Spleen (tissue), 11 donors: ENCODE results near the gene FYN. TPM values are rescaled to one million over a fixed set of nuclear protein-coding genes. Genes with fewer than 3 reads are reported as not detected.

Experiments
- DNase-seq: peaks from one replicate; pipeline ENCODE4 v3.0.0-alpha.2; 2020
- H3K27ac ChIP-seq, 8 donors: fragments of 200-600 bp; sonication (generic) in 7 of 8; 1 replicate in 4 of 8; 2 replicates in 4 of 8; pipeline versions ENCODE4 v1.5.0 to v1.8.0; 2016 to 2021; ENCODE audit warnings: inconsistent platforms in 4 of 8, mild to moderate bottlenecking in 4 of 8, moderate library complexity in 1 of 8
- H3K27me3 ChIP-seq, 7 donors: fragments of 200-600 bp; sonication (generic) in 6 of 7; replicated peaks in 1 of 7; 1 replicate in 4 of 7; 2 replicates in 3 of 7; pipeline versions ENCODE4 v1.5.0 to v1.8.0; 2016 to 2021; ENCODE audit warnings: inconsistent platforms in 3 of 7, mild to moderate bottlenecking in 1 of 7
- H3K36me3 ChIP-seq, 6 donors: fragments of 200-600 bp; sonication (generic) in 5 of 6; 1 replicate in 4 of 6; 2 replicates in 2 of 6; pipeline versions ENCODE4 v1.5.0 to v1.8.0; 2016 to 2021; ENCODE audit warnings: inconsistent platforms in 2 of 6
- H3K4me1 ChIP-seq, 6 donors: fragments of 200-600 bp; sonication (generic) in 5 of 6; 1 replicate in 3 of 6; 2 replicates in 3 of 6; pipeline versions ENCODE4 v1.5.0 to v1.8.0; 2016 to 2021; ENCODE audit warnings: inconsistent platforms in 3 of 6
- H3K4me3 ChIP-seq, 8 donors: fragments of 200-600 bp; sonication (generic) in 7 of 8; 1 replicate in 4 of 8; 2 replicates in 4 of 8; pipeline versions ENCODE4 v1.5.0 to v1.8.0; 2016 to 2021; ENCODE audit warnings: inconsistent platforms in 4 of 8, mild to moderate bottlenecking in 4 of 8, moderate library complexity in 2 of 8
- H3K9me3 ChIP-seq, 8 donors: fragments of 200-600 bp; sonication (generic) in 7 of 8; 1 replicate in 4 of 8; 2 replicates in 4 of 8; pipeline versions ENCODE4 v1.5.0 to v1.8.0; 2016 to 2021; ENCODE audit warnings: inconsistent platforms in 4 of 8
- POLR2A ChIP-seq, 3 donors: fragments of 450-650 bp; IDR thresholded peaks; one replicate each; pipeline ENCODE4 v1.5.1; 2017; ENCODE audit warnings: antibody characterized with exemption in 3 of 3, mild to moderate bottlenecking in 1 of 3
- POLR2AphosphoS5 ChIP-seq, 3 donors: sonication (generic); formaldehyde crosslinking; IDR thresholded peaks; one replicate each; pipeline ENCODE4 v1.5.1; 2017; ENCODE audit warnings: antibody characterized with exemption in 3 of 3
- WGBS, 5 donors: extraction: QIAGEN DNeasy Blood & Tissue Kit in 3 of 5; methylation state at CpG; one replicate each; pipeline versions ENCODE4 v1.1.5 to v1.1.7; 2013 to 2018; 5-methylcytosine and 5-hydroxymethylcytosine counted together
- intact Hi-C: fragments of 100-400 bp; cut with DNase I; formaldehyde crosslinking; loops from one replicate; pipeline ENCODE4 v1.15.0; 2023; ENCODE audit warnings: low total_unique reads
- polyA plus RNA-seq, 3 donors: library from polyadenylated mRNA; stranded (reverse); fragments of 200-250 nt; gene quantifications; one replicate each; pipeline ENCODE4 v1.2.1, GENCODE V29; 2013
- total RNA-seq, 7 donors: library from RNA; depleted of rRNA in 3 of 7; stranded (reverse); fragments of >200 nt in 3 of 7; fragmentation: NEBNext Ultra II Directional in 4 of 7; extraction: Animal tissue kit (Norgen Biotek cat#: 25700) in 4 of 7; gene quantifications; one replicate each; pipeline versions ENCODE4 v1.1.0 to v1.2.1, GENCODE V29; 2016 to 2021
- TF ChIP-seq, protein P1 (sequence below), 11 experiments: fragments of 200-600 bp in 7 of 11; fragments of 450-650 bp in 4 of 11; sonication (generic) in 4 of 11; IDR thresholded peaks in 8 of 11; conservative IDR thresholded peaks in 3 of 11; 1 replicate in 7 of 11; 2 replicates in 4 of 11; pipeline versions ENCODE4 v1.4.0 to v1.8.0; 2016 to 2021; ENCODE audit warnings: antibody characterized with exemption in 11 of 11, inconsistent platforms in 4 of 11, mild to moderate bottlenecking in 1 of 11
- donor health status: healthy with polysubstance abuse.
- donor health status: DM: no; HTN: no; CAD: no; lungs with moderate emphysema.
- donor health status: DM: no; HTN: no; CAD: no.
- donor health status: Bipolar disorder and iron deficiency.
- donor health status: healthy.
- donor health status: DM: no; HTN: no; CAD: no.
- donor health status: DM: yes; HTN: yes; CAD: no.

The FYN gene
- total and polyA plus RNA-seq, 10 donors, result 56.6 to 409 (median 205) TPM

DNA sequence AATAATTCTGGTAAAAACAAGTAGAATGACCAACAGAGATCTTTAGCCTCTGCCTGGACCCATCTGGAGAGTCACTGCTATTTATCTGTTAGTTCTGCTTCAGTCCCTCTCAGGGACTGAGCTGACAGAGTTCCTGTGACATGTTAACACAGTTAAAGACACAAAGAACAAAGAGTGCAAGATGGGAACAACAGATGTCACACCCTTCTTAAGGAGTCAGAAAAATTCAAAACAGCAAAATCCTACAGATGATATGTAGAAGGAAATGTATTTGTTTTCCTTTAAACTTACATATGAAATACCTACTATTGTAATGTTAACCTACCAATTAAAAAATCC lies 102.2 kb downstream of the FYN start:
- Histone ChIP-seq H3K4me3 (no peak overlapping the region), H3K36me3 (peaks cover 0 to 7% (median 0%) of the 10 kb centered on the region in 6 donors), H3K27ac (peak overlapping the region in 4 of 8 donors; percentile 9 to 92 (median 86)), H3K27me3 (no peaks in the 10 kb centered on the region), H3K4me1 (peaks cover 7 to 93% (median 58%) of the 10 kb centered on the region in 6 donors), H3K9me3 (no peaks in the 10 kb centered on the region)
- no peak for DNase-seq
- intact Hi-C loops, result no loop called here
- TF ChIP-seq POLR2AphosphoS5 (IDR thresholded peaks at IDR 0.05), result peak in 1 of 3 donors; percentile 4
- TF ChIP-seq, protein P1, sequence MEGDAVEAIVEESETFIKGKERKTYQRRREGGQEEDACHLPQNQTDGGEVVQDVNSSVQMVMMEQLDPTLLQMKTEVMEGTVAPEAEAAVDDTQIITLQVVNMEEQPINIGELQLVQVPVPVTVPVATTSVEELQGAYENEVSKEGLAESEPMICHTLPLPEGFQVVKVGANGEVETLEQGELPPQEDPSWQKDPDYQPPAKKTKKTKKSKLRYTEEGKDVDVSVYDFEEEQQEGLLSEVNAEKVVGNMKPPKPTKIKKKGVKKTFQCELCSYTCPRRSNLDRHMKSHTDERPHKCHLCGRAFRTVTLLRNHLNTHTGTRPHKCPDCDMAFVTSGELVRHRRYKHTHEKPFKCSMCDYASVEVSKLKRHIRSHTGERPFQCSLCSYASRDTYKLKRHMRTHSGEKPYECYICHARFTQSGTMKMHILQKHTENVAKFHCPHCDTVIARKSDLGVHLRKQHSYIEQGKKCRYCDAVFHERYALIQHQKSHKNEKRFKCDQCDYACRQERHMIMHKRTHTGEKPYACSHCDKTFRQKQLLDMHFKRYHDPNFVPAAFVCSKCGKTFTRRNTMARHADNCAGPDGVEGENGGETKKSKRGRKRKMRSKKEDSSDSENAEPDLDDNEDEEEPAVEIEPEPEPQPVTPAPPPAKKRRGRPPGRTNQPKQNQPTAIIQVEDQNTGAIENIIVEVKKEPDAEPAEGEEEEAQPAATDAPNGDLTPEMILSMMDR (IDR thresholded peaks at IDR 0.05 in 8 of 11, conservative IDR thresholded peaks at IDR 0.05 in 3 of 11), result no peak

GRCh38 chr6:111770263-111771093 lies 102.8 kb downstream of the FYN start:
- TF ChIP-seq POLR2A (IDR thresholded peaks at IDR 0.05) (no peak), POLR2AphosphoS5 (IDR thresholded peaks at IDR 0.05) (no peak)
- TF ChIP-seq, protein P1 (IDR thresholded peaks at IDR 0.05 in 8 of 11, conservative IDR thresholded peaks at IDR 0.05 in 3 of 11), result no peak
- peaks cover 0 to 7% (median 0%) of the 10 kb centered on the region in 6 donors for H3K36me3 ChIP-seq
- peaks cover 12 to 93% (median 59%) of the 10 kb centered on the region in 6 donors for H3K4me1 ChIP-seq
- H3K27me3 ChIP-seq, result no peaks in the 10 kb centered on the region
- H3K4me3 ChIP-seq, result no peak overlapping the region
- intact Hi-C loops, result no loop called here
- H3K27ac ChIP-seq, result peak overlapping the region in 5 of 8 donors; percentile 17 to 92 (median 86)
- DNase-seq, result no peak
- no peaks in the 10 kb centered on the region for H3K9me3 ChIP-seq
- 93 to 98% (median 96%) methylated on average over 6 of the region's 6 CpGs for WGBS, 5 donors

DNA sequence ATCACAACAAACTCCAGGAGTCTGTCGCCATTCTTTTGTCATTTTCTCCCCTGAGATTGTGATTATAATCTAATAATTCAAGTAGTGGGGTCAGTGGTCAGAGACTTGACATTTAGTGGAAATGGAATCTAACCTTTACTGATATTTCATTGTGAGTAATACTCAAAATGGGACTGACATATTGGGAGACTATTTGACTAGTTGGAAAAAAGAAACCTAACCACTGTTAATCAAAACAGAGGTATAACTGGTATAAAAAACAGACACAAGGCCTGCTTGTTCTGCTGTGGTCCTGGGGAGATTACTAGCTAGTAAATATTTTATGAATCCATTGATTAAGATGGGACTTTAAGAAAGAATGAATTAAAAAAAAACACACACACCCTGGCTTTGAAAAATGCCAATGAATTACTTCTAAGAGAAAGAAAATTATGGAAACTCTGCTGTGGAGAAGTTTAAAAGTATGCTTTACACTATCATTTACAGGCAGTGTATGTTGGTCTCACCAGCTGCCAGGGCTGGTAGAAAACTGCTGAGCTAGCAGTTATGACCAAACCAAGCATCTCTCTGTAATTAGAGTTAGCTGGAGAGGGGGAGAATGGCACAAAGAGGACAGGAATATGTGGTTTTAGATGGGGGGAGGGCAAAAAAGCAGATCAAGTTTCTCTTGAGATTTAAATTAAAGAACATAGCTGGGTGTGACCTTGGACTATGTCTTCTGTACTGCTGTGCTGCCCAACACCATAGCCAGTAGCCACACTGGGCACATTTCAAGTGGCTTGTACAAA lies 103.7 kb downstream of the FYN start:
- H3K36me3 ChIP-seq, result peaks cover 0 to 4% (median 0%) of the 10 kb centered on the region in 6 donors
- TF ChIP-seq, protein P1 (IDR thresholded peaks at IDR 0.05 in 8 of 11, conservative IDR thresholded peaks at IDR 0.05 in 3 of 11), result no peak
- TF ChIP-seq POLR2A (IDR thresholded peaks at IDR 0.05) (no peak), POLR2AphosphoS5 (IDR thresholded peaks at IDR 0.05) (no peak)
- no peaks in the 10 kb centered on the region for H3K9me3 ChIP-seq
- intact Hi-C loops, result no loop called here
- DNase-seq, result no peak
- peaks cover 12 to 93% (median 59%) of the 10 kb centered on the region in 6 donors for H3K4me1 ChIP-seq
- no peaks in the 10 kb centered on the region for H3K27me3 ChIP-seq
- peak overlapping the region in 5 of 8 donors; percentile 1 to 92 (median 86) for H3K27ac ChIP-seq
- 69 to 83% (median 72%) methylated on average over 1 of the region's 1 CpG for WGBS, 5 donors
- no peak overlapping the region for H3K4me3 ChIP-seq

DNA sequence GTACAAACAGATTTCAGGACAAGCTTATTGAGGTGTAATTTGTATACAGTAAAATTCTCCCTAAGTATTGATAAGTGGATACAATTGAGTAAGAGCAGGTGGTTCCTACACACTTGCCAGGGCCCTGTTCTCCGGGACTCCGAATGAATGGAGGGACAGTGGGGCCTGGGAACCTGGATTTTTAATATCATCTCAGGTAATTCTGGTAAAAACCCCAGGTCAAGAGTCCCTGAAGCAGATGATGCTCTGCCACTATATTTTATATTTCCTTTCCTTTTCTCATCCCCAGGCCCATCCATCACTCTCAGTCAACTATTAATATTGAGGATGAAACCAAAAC lies 104.9 kb downstream of the FYN start:
- peaks cover 17 to 95% (median 61%) of the 10 kb centered on the region in 6 donors for H3K4me1 ChIP-seq
- no peaks in the 10 kb centered on the region for H3K27me3 ChIP-seq
- peak overlapping the region in 5 of 8 donors; percentile 17 to 92 (median 86) for H3K27ac ChIP-seq
- DNase-seq, result no peak
- intact Hi-C loops, result no loop called here
- TF ChIP-seq POLR2AphosphoS5 (IDR thresholded peaks at IDR 0.05) (no peak), POLR2A (IDR thresholded peaks at IDR 0.05) (no peak)
- TF ChIP-seq, protein P1 (IDR thresholded peaks at IDR 0.05 in 8 of 11, conservative IDR thresholded peaks at IDR 0.05 in 3 of 11), result no peak
- WGBS, 5 donors, result 93 to 98% (median 95%) methylated on average over 2 of the region's 2 CpGs
- H3K36me3 ChIP-seq, result peaks cover 0 to 4% (median 0%) of the 10 kb centered on the region in 6 donors
- H3K9me3 ChIP-seq, result no peaks in the 10 kb centered on the region
- no peak overlapping the region for H3K4me3 ChIP-seq
